ENCODE data around the gene LYPD3. TPM values are rescaled to one million over a fixed set of nuclear protein-coding genes. Genes with fewer than 3 reads are reported as not detected.
A peak's percentile ranks its signal among the peaks of the same experiment; 100 is the strongest.

The LYPD3 gene
- total RNA-seq, 1 experiment from 2014 or later: 1.8 TPM

- Mint-ChIP-seq H3K36me3 (ENCODE audit: insufficient read depth in 1 of 3, low read depth in 3 of 3) (peaks cover 0 to 11% (median 0%) of the 10 kb centered on the region in 3 experiments; a peak in 2 of 7 replicates), H3K4me1 (peaks cover 10 to 23% of the 10 kb centered on the region in 2 experiments; a peak in 3 of 4 replicates), H3K4me3 (no peak overlapping the region), H3K27ac (peak overlapping the region in 1 of 3 experiments; percentile 16; a peak in 1 of 7 replicates), H3K9me3 (peaks cover 12 to 45% of the 10 kb centered on the region in 2 experiments), H3K27me3 (ENCODE audit: low read depth) (peaks cover 2% of the 10 kb centered on the region; the same call in 1 of the 2 replicates)
- Histone ChIP-seq H3K23me2 (ENCODE audit: insufficient read length, low read depth, low read length, poor library complexity, severe bottlenecking) (no peaks in the 10 kb centered on the region), H3K9me3 (ENCODE audit: control insufficient read depth, low read depth, low read length) (no peaks in the 10 kb centered on the region), H3T11ph (ENCODE audit: low read length) (no peak overlapping the region), H2AFZ (ENCODE audit: low read length) (no peak overlapping the region), H2BK20ac (ENCODE audit: low read depth, low read length, poor library complexity, severe bottlenecking) (no peak overlapping the region), H4K20me1 (ENCODE audit: control insufficient read depth, insufficient read depth, insufficient read length) (no peaks in the 10 kb centered on the region), H3K27ac (ENCODE audit: insufficient read length, low read depth, low read length) (no peak overlapping the region), H3K23ac (ENCODE audit: insufficient read length, low read depth, low read length) (no peak overlapping the region), H3K4me2 (ENCODE audit: insufficient read depth, insufficient read length, low read length) (no peak overlapping the region), H3K56ac (ENCODE audit: insufficient read length, low read depth, low read length) (no peak overlapping the region), H2BK5ac (ENCODE audit: insufficient read length, low read length) (no peak overlapping the region), H3K4me1 (ENCODE audit: insufficient read depth, low read length) (peaks cover 1% of the 10 kb centered on the region; the same call in 1 of the 2 replicates), H4K5ac (ENCODE audit: insufficient read length, low read depth, low read length) (no peak overlapping the region), H3K79me2 (ENCODE audit: insufficient read depth, low read length) (no peaks in the 10 kb centered on the region), H2BK120ac (ENCODE audit: low read depth, low read length, poor library complexity, severe bottlenecking) (no peak overlapping the region), H2AK5ac (ENCODE audit: insufficient read length, low read length) (no peak overlapping the region), H3K27me3 (ENCODE audit: insufficient read depth, low read length) (no peaks in the 10 kb centered on the region), H4K8ac (replicated peaks; ENCODE audit: insufficient read length, low read depth, low read length) (no peak overlapping the region), H3K9ac (ENCODE audit: extremely low read depth, insufficient read length, low read length) (no peak overlapping the region), H3K14ac (ENCODE audit: insufficient read depth, low read length) (no peak overlapping the region), H3K18ac (ENCODE audit: insufficient read length, low read depth, low read length) (no peak overlapping the region), H4K91ac (ENCODE audit: insufficient read length, low read depth, low read length) (no peak overlapping the region), H3K79me1 (ENCODE audit: insufficient read depth, low read depth, low read length, poor library complexity, severe bottlenecking) (no peaks in the 10 kb centered on the region), H2BK12ac (ENCODE audit: insufficient read length, low read depth, low read length) (no peak overlapping the region), H3K4ac (ENCODE audit: low read depth, low read length) (no peak overlapping the region), H2BK15ac (ENCODE audit: low read depth, low read length) (no peak overlapping the region)
- no CpG with 5 or more reads among the region's 2 CpGs for WGBS (ENCODE audit: extremely low coverage, insufficient read length, low lambda C conversion rate)
- no peak for DNase-seq
- no peak for TF ChIP-seq CTCF (conservative IDR thresholded peaks at IDR 0.05)
Observed at GRCh38 chr19:43422000-43422688, 43.3 kb downstream of the LYPD3 start.

Data from H9 (cell line).